ENCODE results near the gene GANC.

GANC gene

GRCh38 chr15:42384597-42384996, 111.6 kb downstream of the GANC start:
- no peak for DNase-seq (ENCODE audit: low read depth)

GRCh38 chr15:42385206-42385979, 112.4 kb downstream of the GANC start:
- DNase-seq (ENCODE audit: low read depth) = peak; percentile 67

- no peak for DNase-seq (ENCODE audit: low read depth)
Measured at GRCh38 chr15:42385980-42386700, 113.1 kb downstream of the GANC start.

GRCh38 chr15:42387603-42388002, 114.6 kb downstream of the GANC start:
- DNase-seq (ENCODE audit: low read depth) = no peak

- DNase-seq (ENCODE audit: low read depth) = no peak
Measured at GRCh38 chr15:42392309-42393024, 119.5 kb downstream of the GANC start.

GRCh38 chr15:42394106-42394505, 121.1 kb downstream of the GANC start:
- no peak for DNase-seq (ENCODE audit: low read depth)

- DNase-seq (ENCODE audit: low read depth) = no peak
Measured at GRCh38 chr15:42395838-42396237, 122.8 kb downstream of the GANC start.

GRCh38 chr15:42401544-42402454, 128.8 kb downstream of the GANC start:
- DNase-seq (ENCODE audit: low read depth) = no peak

- DNase-seq (ENCODE audit: low read depth) = no peak
Measured at GRCh38 chr15:42402455-42403205, 129.6 kb downstream of the GANC start.

- no peak for DNase-seq (ENCODE audit: low read depth)
Measured at GRCh38 chr15:42403389-42403788, 130.4 kb downstream of the GANC start.

- DNase-seq (ENCODE audit: low read depth) = no peak
Measured at GRCh38 chr15:42404461-42405235, 131.6 kb downstream of the GANC start.

- no peak for DNase-seq (ENCODE audit: low read depth)
Measured at GRCh38 chr15:42405863-42406482, 133.0 kb downstream of the GANC start.

All from iris pigment epithelial cell (primary cell).